ENCODE results near the gene SUCO.

Gene SUCO

GRCh38 chr1:172549621-172550280 is 16.8 kb downstream of the SUCO start:
- Histone ChIP-seq H2AFZ (ENCODE audit: low read length) (no peak overlapping the region), H3K4me1 (ENCODE audit: insufficient read depth, low read length, poor library complexity, severe bottlenecking) (peaks cover 28% of the 10 kb centered on the region), H3F3A (ENCODE audit: low read depth) (no peaks in the 10 kb centered on the region), H3K9me2 (replicated peaks; ENCODE audit: low read depth, low read length) (no peaks in the 10 kb centered on the region), H3K9me3 (ENCODE audit: insufficient read depth, low read depth, low read length) (no peaks in the 10 kb centered on the region), H4K20me1 (ENCODE audit: insufficient read depth, low read length, poor library complexity, severe bottlenecking) (peaks cover 66% of the 10 kb centered on the region), H3K36me3 (ENCODE audit: insufficient read depth, low read length) (peaks cover 11% of the 10 kb centered on the region), H3K4me3 (ENCODE audit: low read length, poor library complexity, severe bottlenecking) (no peak overlapping the region), H3K9ac (ENCODE audit: low read depth, low read length, poor library complexity, severe bottlenecking) (no peak overlapping the region), H3K79me2 (ENCODE audit: insufficient read depth, low read length) (peaks cover 96% of the 10 kb centered on the region), H3K4me2 (ENCODE audit: low read depth, low read length, poor library complexity, severe bottlenecking) (peak overlapping the region; percentile 30), H3K27me3 (ENCODE audit: insufficient read depth, low read length, poor library complexity, severe bottlenecking) (no peaks in the 10 kb centered on the region)
- TF ChIP-seq CTCF (conservative IDR thresholded peaks at IDR 0.05; ENCODE audit: low read length) (no peak), EZH2phosphoT487 (IDR thresholded peaks at IDR 0.05; ENCODE audit: borderline replicate concordance) (no peak)

GRCh38 chr1:172551279-172551678 is 18.3 kb downstream of the SUCO start:
- Histone ChIP-seq H3K9me3 (ENCODE audit: insufficient read depth, low read depth, low read length) (no peaks in the 10 kb centered on the region), H3K79me2 (ENCODE audit: insufficient read depth, low read length) (peaks cover 88% of the 10 kb centered on the region), H3K9ac (ENCODE audit: low read depth, low read length, poor library complexity, severe bottlenecking) (no peak overlapping the region), H3K9me2 (replicated peaks; ENCODE audit: low read depth, low read length) (no peaks in the 10 kb centered on the region), H3K27me3 (ENCODE audit: insufficient read depth, low read length, poor library complexity, severe bottlenecking) (no peaks in the 10 kb centered on the region), H2AFZ (ENCODE audit: low read length) (no peak overlapping the region), H3K4me1 (ENCODE audit: insufficient read depth, low read length, poor library complexity, severe bottlenecking) (peaks cover 20% of the 10 kb centered on the region), H3F3A (ENCODE audit: low read depth) (no peaks in the 10 kb centered on the region), H3K4me2 (ENCODE audit: low read depth, low read length, poor library complexity, severe bottlenecking) (no peak overlapping the region), H4K20me1 (ENCODE audit: insufficient read depth, low read length, poor library complexity, severe bottlenecking) (peaks cover 52% of the 10 kb centered on the region), H3K4me3 (ENCODE audit: low read length, poor library complexity, severe bottlenecking) (no peak overlapping the region), H3K36me3 (ENCODE audit: insufficient read depth, low read length) (peaks cover 25% of the 10 kb centered on the region)
- TF ChIP-seq EZH2phosphoT487 (IDR thresholded peaks at IDR 0.05; ENCODE audit: borderline replicate concordance) (no peak), CTCF (conservative IDR thresholded peaks at IDR 0.05; ENCODE audit: low read length) (no peak)

- Histone ChIP-seq H3K4me2 (ENCODE audit: low read depth, low read length, poor library complexity, severe bottlenecking) (no peak overlapping the region), H3K4me3 (ENCODE audit: low read length, poor library complexity, severe bottlenecking) (no peak overlapping the region), H3K9ac (ENCODE audit: low read depth, low read length, poor library complexity, severe bottlenecking) (no peak overlapping the region), H2AFZ (ENCODE audit: low read length) (no peak overlapping the region), H3K79me2 (ENCODE audit: insufficient read depth, low read length) (peaks cover 53% of the 10 kb centered on the region), H3K27me3 (ENCODE audit: insufficient read depth, low read length, poor library complexity, severe bottlenecking) (no peaks in the 10 kb centered on the region), H4K20me1 (ENCODE audit: insufficient read depth, low read length, poor library complexity, severe bottlenecking) (peaks cover 25% of the 10 kb centered on the region), H3K9me3 (ENCODE audit: insufficient read depth, low read depth, low read length) (no peaks in the 10 kb centered on the region), H3K36me3 (ENCODE audit: insufficient read depth, low read length) (peaks cover 61% of the 10 kb centered on the region), H3F3A (ENCODE audit: low read depth) (no peaks in the 10 kb centered on the region), H3K9me2 (replicated peaks; ENCODE audit: low read depth, low read length) (no peaks in the 10 kb centered on the region), H3K4me1 (ENCODE audit: insufficient read depth, low read length, poor library complexity, severe bottlenecking) (peaks cover 3% of the 10 kb centered on the region)
- no peak for TF ChIP-seq CTCF (conservative IDR thresholded peaks at IDR 0.05; ENCODE audit: low read length)
Measured at GRCh38 chr1:172554915-172555314, 22.0 kb downstream of the SUCO start.
